Measurements from ENCODE around the gene POLR2L. TPM values are rescaled to one million over a fixed set of nuclear protein-coding genes. Genes with fewer than 3 reads are reported as not detected.

POLR2L gene
- total and polyA plus RNA-seq, 2 donors (not counting 1 experiment from before 2014, with no cell fraction given): 44.4 to 80.8 TPM

- ChIA-PET POLR2A (interaction anchor here (0.6 to 6.4 kb wide), 3 partner anchors 7 to 21 kb away, joined by 6 to 57 read pairs (median 17); partner anchors contain the start of genes PNPLA2, POLR2L and TSPAN4), CTCF (interaction anchor here (1.4 kb wide), 1 partner anchor 15 kb away, joined by 3 read pairs; the partner anchor contains the start of gene TSPAN4)
- peak overlapping the region; percentile 71 for H2AFZ ChIP-seq (ENCODE audit: insufficient read depth, low read depth, low read length, poor library complexity, severe bottlenecking)
- TF ChIP-seq CTCF (IDR thresholded peaks at IDR 0.05): no peak
- TF ChIP-seq EZH2 (IDR thresholded peaks at IDR 0.05; ENCODE audit: borderline replicate concordance, insufficient read depth, low read depth, low read length, poor library complexity, severe bottlenecking): no peak
- H3K27ac ChIP-seq (ENCODE audit: low read length in 2 of 2): no peak overlapping the region
- H3K4me2 ChIP-seq (replicated peaks; ENCODE audit: low read depth, low read length, poor library complexity, severe bottlenecking): peak overlapping the region; percentile 99
- peaks cover 78% of the 10 kb centered on the region for H4K20me1 ChIP-seq (ENCODE audit: control insufficient read depth, insufficient read depth, low read length, poor library complexity, severe bottlenecking)
- peak overlapping the region; percentile 74 for H3K27ac Mint-ChIP-seq
- no peaks in the 10 kb centered on the region for H3K9me3 Mint-ChIP-seq (ENCODE audit: insufficient read depth)
- H3K27me3 Mint-ChIP-seq: peaks cover 7% of the 10 kb centered on the region
- peaks cover 0 to 47% (median 17%) of the 10 kb centered on the region in 4 experiments for H3K27me3 ChIP-seq (replicated peaks in 1 of 4; ENCODE audit: control extremely low read depth in 1 of 4, control insufficient read depth in 3 of 4, insufficient read depth in 4 of 4, low read length in 3 of 4)
- WGBS (ENCODE audit: insufficient coverage): 3% methylated on average over 66 of the region's 66 CpGs
- no peaks in the 10 kb centered on the region for H3K79me2 ChIP-seq (ENCODE audit: control insufficient read depth, insufficient read depth, low read length)
- peaks cover 0 to 10% of the 10 kb centered on the region in 2 experiments for H3K36me3 ChIP-seq (replicated peaks in 1 of 2; ENCODE audit: control extremely low read depth in 1 of 2, control insufficient read depth in 1 of 2, extremely low read depth in 1 of 2, insufficient read depth in 2 of 2, low read length in 1 of 2)
- peak overlapping the region; percentile 88 for H3K4me3 Mint-ChIP-seq
- peak overlapping the region; percentile 66 for H3K9ac ChIP-seq (ENCODE audit: low read length)
- H3K4me1 Mint-ChIP-seq: peaks cover 47% of the 10 kb centered on the region
- peak overlapping the region in 4 of 5 experiments; percentile 39 to 61 (median 52) for H3K4me3 ChIP-seq (ENCODE audit: control extremely low read depth in 1 of 5, extremely low read depth in 1 of 5, insufficient read depth in 1 of 5, low read depth in 2 of 5, low read length in 4 of 5)
- ATAC-seq (ENCODE audit: low read depth): peak; percentile 8
- intact Hi-C loops (cut with micrococcal nuclease): no loop called here
- H3K9me3 ChIP-seq (ENCODE audit: control extremely low read depth in 1 of 3, control insufficient read depth in 2 of 3, insufficient read depth in 1 of 3, low read length in 2 of 3): peaks cover 0 to 15% (median 0%) of the 10 kb centered on the region in 3 donors
- H3K4me1 ChIP-seq (ENCODE audit: control insufficient read depth in 2 of 2, insufficient read depth in 2 of 2, low read length in 2 of 2): peaks cover 57 to 59% of the 10 kb centered on the region in 2 donors
- peak; percentile 60 for DNase-seq
These were observed 15.0 kb downstream of the POLR2L start for GRCh38 chr11:827146-827896.

- peaks cover 0 to 44% (median 17%) of the 10 kb centered on the region in 4 experiments for H3K27me3 ChIP-seq (replicated peaks in 1 of 4; ENCODE audit: control extremely low read depth in 1 of 4, control insufficient read depth in 3 of 4, insufficient read depth in 4 of 4, low read length in 3 of 4)
- H3K79me2 ChIP-seq (ENCODE audit: control insufficient read depth, insufficient read depth, low read length): peaks cover 1% of the 10 kb centered on the region
- peaks cover 53 to 55% of the 10 kb centered on the region in 2 donors for H3K4me1 ChIP-seq (ENCODE audit: control insufficient read depth in 2 of 2, insufficient read depth in 2 of 2, low read length in 2 of 2)
- peaks cover 0 to 15% (median 0%) of the 10 kb centered on the region in 3 donors for H3K9me3 ChIP-seq (ENCODE audit: control extremely low read depth in 1 of 3, control insufficient read depth in 2 of 3, insufficient read depth in 1 of 3, low read length in 2 of 3)
- TF ChIP-seq EZH2 (IDR thresholded peaks at IDR 0.05; ENCODE audit: borderline replicate concordance, insufficient read depth, low read depth, low read length, poor library complexity, severe bottlenecking): no peak
- no peak for TF ChIP-seq CTCF (IDR thresholded peaks at IDR 0.05)
- H4K20me1 ChIP-seq (ENCODE audit: control insufficient read depth, insufficient read depth, low read length, poor library complexity, severe bottlenecking): peaks cover 79% of the 10 kb centered on the region
- intact Hi-C loops (cut with micrococcal nuclease): no loop called here
- Mint-ChIP-seq H3K9me3 (ENCODE audit: insufficient read depth) (no peaks in the 10 kb centered on the region), H3K27ac (no peak overlapping the region), H3K27me3 (peaks cover 7% of the 10 kb centered on the region), H3K4me3 (peak overlapping the region; percentile 77), H3K4me1 (peaks cover 46% of the 10 kb centered on the region)
- ATAC-seq (ENCODE audit: low read depth) (peak; percentile 5), DNase-seq (no peak)
- H3K36me3 ChIP-seq (replicated peaks in 1 of 2; ENCODE audit: control extremely low read depth in 1 of 2, control insufficient read depth in 1 of 2, extremely low read depth in 1 of 2, insufficient read depth in 2 of 2, low read length in 1 of 2): peaks cover 0 to 15% of the 10 kb centered on the region in 2 experiments
- peak overlapping the region; percentile 99 for H3K4me2 ChIP-seq (replicated peaks; ENCODE audit: low read depth, low read length, poor library complexity, severe bottlenecking)
- peak overlapping the region; percentile 71 for H2AFZ ChIP-seq (ENCODE audit: insufficient read depth, low read depth, low read length, poor library complexity, severe bottlenecking)
- ChIA-PET POLR2A (interaction anchor here (6.4 kb wide), 1 partner anchor 7 kb away, joined by 57 read pairs; the partner anchor contains the start of gene PNPLA2), CTCF (no interaction called here)
- H3K9ac ChIP-seq (ENCODE audit: low read length): peak overlapping the region; percentile 66
- H3K27ac ChIP-seq (ENCODE audit: low read length in 2 of 2): peak overlapping the region in 1 of 2 donors; percentile 15
- whole genome bisulfite sequencing (ENCODE audit: insufficient coverage): under 1% methylated on average over 20 of the region's 22 CpGs
- H3K4me3 ChIP-seq (ENCODE audit: control extremely low read depth in 1 of 5, extremely low read depth in 1 of 5, insufficient read depth in 1 of 5, low read depth in 2 of 5, low read length in 4 of 5): peak overlapping the region in 4 of 5 experiments; percentile 39 to 61 (median 52)
These were observed 15.5 kb downstream of the POLR2L start for GRCh38 chr11:826836-827145.
